Fibroblast of skin of scalp (primary cell): ENCODE results near the gene ZBTB21.
"Not testable (repeated sequence)": the region's sequence is repeated elsewhere in the genome, so short reads cannot be mapped to it uniquely, and the experiment has no call there.

Experiments used
- DNase-seq: peaks from one replicate; pipeline ENCODE4 v3.0.0-alpha.2; 2013

The ZBTB21 gene

GRCh38 chr21:41966872-41967621, 43.1 kb downstream of the ZBTB21 start:
- no peak for DNase-seq

GRCh38 chr21:41966041-41966833, 43.9 kb downstream of the ZBTB21 start:
- no peak for DNase-seq

- DNase-seq: no peak
Measured at GRCh38 chr21:41965461-41966013, 44.6 kb downstream of the ZBTB21 start.

- DNase-seq: no peak
Measured at GRCh38 chr21:41965045-41965444, 45.1 kb downstream of the ZBTB21 start.

- DNase-seq: no peak
Measured at GRCh38 chr21:41964171-41964570, 46.0 kb downstream of the ZBTB21 start.

GRCh38 chr21:41962425-41962966, 47.7 kb downstream of the ZBTB21 start:
- DNase-seq: no peak

- no peak for DNase-seq
Measured at GRCh38 chr21:41961753-41962152, 48.4 kb downstream of the ZBTB21 start.

- no peak for DNase-seq
Measured at GRCh38 chr21:41961282-41961701, 48.9 kb downstream of the ZBTB21 start.

GRCh38 chr21:41960386-41960785, 49.8 kb downstream of the ZBTB21 start:
- no peak for DNase-seq

GRCh38 chr21:41959697-41960096, 50.5 kb downstream of the ZBTB21 start:
- not testable (repeated sequence) for DNase-seq

GRCh38 chr21:41958886-41959563, 51.1 kb downstream of the ZBTB21 start:
- DNase-seq: no peak

GRCh38 chr21:41957991-41958766, 52.0 kb downstream of the ZBTB21 start:
- peak; percentile 80 for DNase-seq

- DNase-seq: peak; percentile 75
Measured at GRCh38 chr21:41956926-41957729, 53.0 kb downstream of the ZBTB21 start.

GRCh38 chr21:41955516-41955915, 54.6 kb downstream of the ZBTB21 start:
- DNase-seq: no peak

GRCh38 chr21:41954654-41955499, 55.3 kb downstream of the ZBTB21 start:
- no peak for DNase-seq

GRCh38 chr21:41953831-41954653, 56.1 kb downstream of the ZBTB21 start, which contains the start of gene C2CD2:
C2CD2 (minus strand) TSS chr21:41954018; CDS start chr21:41953648, 370 bp downstream.
- peak; percentile 80 for DNase-seq

- no peak for DNase-seq
Measured at GRCh38 chr21:41953249-41953830, 56.8 kb downstream of the ZBTB21 start.

GRCh38 chr21:41952568-41953248, 57.5 kb downstream of the ZBTB21 start:
- no peak for DNase-seq
